AG04450 (cell line): ENCODE data around the gene ITGAD. TPM values are rescaled to one million over a fixed set of nuclear protein-coding genes. Genes with fewer than 3 reads are reported as not detected.

Experiments
- CTCF ChIA-PET: fragments of 300-600, 350-600 bp; formaldehyde crosslinking; extraction: SDS; loops from one replicate; lab custom pipeline; 2022; ENCODE audit warnings: antibody characterized with exemption, inconsistent platforms; lab: Charles Lee
- POLR2A ChIA-PET: fragments of 350-600 bp; formaldehyde crosslinking; extraction: SDS; loops from one replicate; lab custom pipeline; 2021; ENCODE audit warnings: antibody characterized with exemption, inconsistent platforms; lab: Yijun Ruan, JAX
- DNase-seq: peaks from one replicate; pipeline ENCODE4 v3.0.0-alpha.2; 2011; ENCODE audit warnings: low read depth, low spot score
- H3K27ac ChIP-seq: one replicate; pipeline ENCODE4 v1.5.1; 2012; ENCODE audit warnings: low read depth, low read length, control low read depth
- H3K27me3 ChIP-seq: one replicate; pipeline ENCODE4 v1.6.0; 2012; ENCODE audit warnings: low read length; ENCODE audit not compliant: control insufficient read depth, insufficient read depth
- H3K4me3 ChIP-seq: 2 replicates; pipeline ENCODE4 v1.5.1; 2011; ENCODE audit warnings: mild to moderate bottlenecking, low read depth, low read length, control low read depth
- H3K9me3 ChIP-seq: 2 replicates; pipeline ENCODE4 v1.5.1; 2012; ENCODE audit warnings: low read length; ENCODE audit not compliant: control insufficient read depth, insufficient read depth
- CTCF ChIP-seq: IDR thresholded peaks from 2 replicates; pipeline ENCODE4 v1.5.1; 2011; ENCODE audit warnings: low read depth, low read length, control low read depth, inconsistent platforms
- polyA plus RNA-seq: library from polyadenylated mRNA; depleted of rRNA; stranded (reverse); fragments of >200 nt; gene quantifications from 2 replicates; pipeline ENCODE4 v1.2.3, GENCODE V29; 2011

Gene ITGAD
- polyA plus RNA-seq, 1 experiment = not detected

- ChIA-PET CTCF (no interaction called here), POLR2A (no interaction called here)
- Histone ChIP-seq H3K27ac (no peak overlapping the region), H3K9me3 (no peaks in the 10 kb centered on the region), H3K4me3 (no peak overlapping the region), H3K27me3 (peaks cover 2% of the 10 kb centered on the region)
- no peak for TF ChIP-seq CTCF
- DNase-seq = no peak
Measured at GRCh38 chr16:31409433-31409832, 16.3 kb downstream of the ITGAD start.

- ChIA-PET POLR2A (no interaction called here), CTCF (no interaction called here)
- H3K27ac ChIP-seq = no peak overlapping the region
Measured at GRCh38 chr16:31410082-31410481, 16.9 kb downstream of the ITGAD start.

GRCh38 chr16:31411024-31411844 is 18.1 kb downstream of the ITGAD start:
- peaks cover 2% of the 10 kb centered on the region for H3K27me3 ChIP-seq
- TF ChIP-seq CTCF = no peak
- POLR2A ChIA-PET = no interaction called here

More at GRCh38 chr16:31410082-31410481, 16.9 kb downstream of the ITGAD start:
- H3K27me3 ChIP-seq = peaks cover 2% of the 10 kb centered on the region
- no peaks in the 10 kb centered on the region for H3K9me3 ChIP-seq
- DNase-seq = no peak
- TF ChIP-seq CTCF = no peak
- no peak overlapping the region for H3K4me3 ChIP-seq

GRCh38 chr16:31412750-31413149 is 19.6 kb downstream of the ITGAD start:
- ChIA-PET POLR2A (no interaction called here), CTCF (no interaction called here)
- no peak for DNase-seq
- Histone ChIP-seq H3K27me3 (peaks cover 2% of the 10 kb centered on the region), H3K27ac (no peak overlapping the region), H3K4me3 (no peak overlapping the region), H3K9me3 (no peaks in the 10 kb centered on the region)
- TF ChIP-seq CTCF = no peak

More at GRCh38 chr16:31411024-31411844, 18.1 kb downstream of the ITGAD start:
- no peak for DNase-seq
- Histone ChIP-seq H3K4me3 (no peak overlapping the region), H3K9me3 (no peaks in the 10 kb centered on the region), H3K27ac (no peak overlapping the region)
- CTCF ChIA-PET = no interaction called here

- no peaks in the 10 kb centered on the region for H3K9me3 ChIP-seq
- no peak overlapping the region for H3K27ac ChIP-seq
- peaks cover 2% of the 10 kb centered on the region for H3K27me3 ChIP-seq
- no peak for TF ChIP-seq CTCF
- CTCF ChIA-PET = no interaction called here
- DNase-seq = no peak
- no peak overlapping the region for H3K4me3 ChIP-seq
- POLR2A ChIA-PET = no interaction called here
Measured at GRCh38 chr16:31413381-31413780, 20.2 kb downstream of the ITGAD start.
